SK-N-MC (cell line): ENCODE results near the gene FHL5.
A peak's percentile ranks its signal among the peaks of the same experiment; 100 is the strongest.

Experiments used
- DNase-seq: peaks from one replicate; pipeline ENCODE4 v3.0.0-alpha.2; 2011; ENCODE audit warnings: low read depth, low spot score
- H3K27ac ChIP-seq: fragments of 200-600 bp; sonication (generic); 2 replicates; pipeline ENCODE4 v1.5.1; 2016; ENCODE audit warnings: mixed run types
- H3K36me3 ChIP-seq: fragments of 200-600 bp; sonication (generic); 2 replicates; pipeline ENCODE4 v1.6.1; 2017; ENCODE audit warnings: antibody characterized with exemption, low read length, mixed read lengths; ENCODE audit not compliant: insufficient read depth
- H3K4me3 ChIP-seq: fragments of 200-600 bp; sonication (generic); 2 replicates; pipeline ENCODE4 v1.5.1; 2016
- H3K9ac ChIP-seq: fragments of 200-600 bp; sonication (generic); 2 replicates; pipeline ENCODE4 v1.8.0; 2017; ENCODE audit warnings: mixed run types, mixed read lengths; ENCODE audit not compliant: insufficient read length
- H3K9me3 ChIP-seq: fragments of 200-600 bp; sonication (generic); 2 replicates; pipeline ENCODE4 v1.6.1; 2017; ENCODE audit warnings: low read depth, mild to moderate bottlenecking, antibody characterized with exemption, low read length, moderate library complexity, mixed read lengths
- EZH2 ChIP-seq: fragments of 200-600 bp; sonication (generic); IDR thresholded peaks from one replicate; pipeline ENCODE4 v1.6.1; 2017; ENCODE audit warnings: antibody characterized with exemption
- FOXP2 ChIP-seq: optimal IDR thresholded peaks from 2 replicates; pipeline ENCODE3; 2011; ENCODE audit warnings: mild to moderate bottlenecking, moderate library complexity; ENCODE audit not compliant: insufficient read depth; ENCODE audit errors: extremely low read length, control extremely low read depth
- POLR2AphosphoS5 ChIP-seq: IDR thresholded peaks from 2 replicates; pipeline ENCODE4 v1.6.1; 2012; ENCODE audit warnings: mild to moderate bottlenecking, low read depth, low read length, borderline replicate concordance

Gene FHL5, protein sequence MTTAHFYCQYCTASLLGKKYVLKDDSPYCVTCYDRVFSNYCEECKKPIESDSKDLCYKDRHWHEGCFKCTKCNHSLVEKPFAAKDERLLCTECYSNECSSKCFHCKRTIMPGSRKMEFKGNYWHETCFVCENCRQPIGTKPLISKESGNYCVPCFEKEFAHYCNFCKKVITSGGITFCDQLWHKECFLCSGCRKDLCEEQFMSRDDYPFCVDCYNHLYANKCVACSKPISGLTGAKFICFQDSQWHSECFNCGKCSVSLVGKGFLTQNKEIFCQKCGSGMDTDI

DNA sequence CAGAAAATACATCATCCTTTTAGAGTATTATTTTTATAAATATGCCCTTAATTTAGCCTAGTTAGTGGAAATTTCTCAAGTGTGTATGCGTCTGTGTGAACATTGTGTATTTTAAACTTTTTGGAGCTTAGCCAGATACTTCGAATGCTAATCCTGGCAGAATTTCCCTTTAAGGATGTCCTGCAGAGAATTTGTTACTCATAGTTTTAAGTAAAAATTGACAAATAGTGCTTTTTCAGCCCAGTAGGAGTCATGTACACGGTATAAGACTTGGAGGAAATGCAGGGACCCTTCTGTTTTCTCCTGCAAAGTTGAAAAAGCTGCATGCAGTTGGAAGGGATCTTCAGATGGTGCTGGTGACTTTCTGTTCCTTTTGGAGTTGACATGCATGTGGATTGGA is at the start of gene FHL5:
FHL5 (plus strand) TSS at position 243 of the 400 bp plus-strand sequence. CDS start 40,486 bp downstream, outside the sequence.
- Histone ChIP-seq H3K4me3 (peak within 1 kb of the TSS; percentile 42; the same call in 1 of the 2 replicates), H3K36me3 (no peaks in the 10 kb centered on the region), H3K9ac (no peak within 1 kb of the TSS), H3K9me3 (no peaks in the 10 kb centered on the region), H3K27ac (no peak within 1 kb of the TSS)
- TF ChIP-seq EZH2, result no peak
- no peak for TF ChIP-seq FOXP2
- TF ChIP-seq POLR2AphosphoS5, result no peak
- no peak for DNase-seq

DNA sequence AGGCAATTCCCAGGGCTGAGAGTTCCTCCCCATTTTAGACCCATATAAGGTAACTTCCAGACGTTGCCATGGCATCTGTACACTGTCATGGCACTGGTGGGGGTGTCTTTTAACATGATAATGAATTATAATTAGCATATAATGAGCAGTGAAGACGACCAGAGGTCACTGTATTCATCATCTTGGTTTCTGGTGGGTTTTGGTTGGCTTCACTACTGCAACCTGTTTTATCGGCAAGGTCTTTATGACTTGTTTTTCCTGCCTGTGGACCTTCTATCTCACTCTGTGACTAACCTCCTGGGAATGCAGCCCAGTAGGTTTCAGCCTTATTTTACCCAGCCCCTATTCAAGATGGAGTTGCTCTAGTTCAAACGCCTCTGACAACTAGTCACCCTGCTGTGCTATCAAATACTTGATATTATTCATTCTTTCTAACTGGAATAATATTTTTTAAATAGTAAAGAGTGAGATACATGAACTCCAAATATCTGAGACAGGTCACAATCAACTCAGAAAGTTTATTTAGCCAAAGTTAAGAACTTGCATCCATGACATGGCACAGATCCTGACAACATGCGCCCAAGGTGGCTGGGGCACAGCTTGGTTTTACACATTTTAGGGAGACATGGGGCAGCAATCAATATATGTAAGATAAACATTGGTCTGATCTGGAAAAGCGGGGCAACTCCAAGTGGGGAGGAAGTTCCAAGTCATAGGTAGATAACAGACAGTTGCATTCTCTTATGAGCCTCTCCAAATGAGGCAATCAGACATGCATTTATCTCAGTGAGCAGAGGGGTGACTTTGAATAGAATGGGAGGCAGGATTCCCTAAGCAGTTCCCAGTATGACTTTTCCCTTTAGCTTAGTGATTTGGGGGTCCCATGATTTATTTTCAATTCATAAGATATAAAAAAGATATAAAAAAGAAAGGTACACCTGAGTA is 42.5 kb upstream of the FHL5 start:
- TF ChIP-seq FOXP2, result no peak
- TF ChIP-seq EZH2, result no peak
- no peak for TF ChIP-seq POLR2AphosphoS5
- Histone ChIP-seq H3K36me3 (0 out of 2 replicates have a peak, but pooled peaks cover 19% of the 10 kb centered on the region), H3K4me3 (peak overlapping the region; percentile 98), H3K9ac (peak overlapping the region; percentile 91), H3K27ac (no peak overlapping the region), H3K9me3 (no peaks in the 10 kb centered on the region)
- DNase-seq, result no peak

DNA sequence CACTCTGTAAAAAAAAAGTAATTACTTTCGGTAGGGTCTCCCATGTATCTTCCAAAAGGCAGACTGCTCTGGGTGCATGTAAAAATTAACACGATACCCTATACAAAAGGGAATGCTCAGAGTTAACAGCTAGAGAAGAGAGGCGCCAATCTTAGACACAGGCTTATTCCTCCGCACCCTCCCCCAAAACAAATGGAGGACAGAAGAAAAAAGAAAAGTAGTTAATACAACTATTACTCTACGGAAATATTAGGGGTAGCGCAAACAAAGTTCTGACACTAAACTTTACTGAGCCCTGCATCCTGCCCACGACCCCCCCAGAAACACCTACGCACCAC is 41.7 kb upstream of the FHL5 start:
- DNase-seq, result peak; percentile 16
- TF ChIP-seq EZH2 (no peak), POLR2AphosphoS5 (no peak), FOXP2 (no peak)
- peak overlapping the region; percentile 98 for H3K4me3 ChIP-seq
- peaks cover 27% of the 10 kb centered on the region for H3K36me3 ChIP-seq
- peak overlapping the region; percentile 91 for H3K9ac ChIP-seq
- H3K27ac ChIP-seq, result peak overlapping the region; percentile 89; the same call in 1 of the 2 replicates
- H3K9me3 ChIP-seq, result no peaks in the 10 kb centered on the region

DNA sequence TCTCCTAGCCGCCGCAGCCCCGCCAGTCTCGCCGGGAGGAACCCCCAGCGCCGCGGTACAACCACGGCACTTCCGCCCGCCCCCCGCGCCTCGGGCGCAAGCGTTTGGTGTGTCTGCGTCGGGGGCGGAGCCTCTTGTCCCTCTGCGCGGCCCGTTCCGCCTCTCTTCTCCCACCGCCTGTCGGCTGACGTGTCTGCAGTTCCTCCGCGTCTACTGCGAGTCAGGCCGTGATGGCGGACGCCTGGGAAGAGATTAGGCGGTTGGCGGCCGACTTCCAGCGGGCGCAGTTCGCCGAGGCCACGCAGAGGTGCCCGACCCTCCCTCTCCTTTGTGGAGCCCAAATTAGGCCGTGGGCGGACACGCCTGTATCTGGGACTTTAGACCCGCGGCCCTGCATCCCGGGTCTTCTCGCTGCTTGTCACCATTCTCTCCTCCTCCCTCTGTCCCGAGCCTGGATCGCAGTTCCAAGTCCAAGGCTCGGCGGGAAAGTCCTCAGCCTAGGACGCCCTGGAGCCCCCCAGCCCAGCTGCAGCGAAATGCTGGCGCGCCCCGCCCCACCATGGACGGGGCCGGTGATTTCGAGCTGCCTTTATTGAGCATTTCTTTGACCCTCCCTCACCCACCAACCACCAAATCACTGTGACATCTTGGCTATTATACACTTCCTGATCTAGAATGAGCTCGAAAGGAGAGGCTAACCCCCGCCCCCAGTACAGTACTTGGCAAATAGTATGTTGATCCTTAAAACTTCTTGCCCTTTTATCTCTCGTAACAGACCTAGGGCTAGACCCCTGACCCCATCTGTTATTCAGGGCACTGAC is 41.1 kb upstream of the FHL5 start, which contains the start of gene UFL1:
UFL1 (plus strand) TSS at position 163 of the 821 bp plus-strand sequence; CDS start at position 231, 68 bp downstream.
- H3K4me3 ChIP-seq, result peak within 1 kb of the TSS; percentile 98
- H3K27ac ChIP-seq, result peak within 1 kb of the TSS; percentile 89
- TF ChIP-seq FOXP2, result no peak
- no peak for TF ChIP-seq EZH2
- peak; percentile 99 for TF ChIP-seq POLR2AphosphoS5

DNA sequence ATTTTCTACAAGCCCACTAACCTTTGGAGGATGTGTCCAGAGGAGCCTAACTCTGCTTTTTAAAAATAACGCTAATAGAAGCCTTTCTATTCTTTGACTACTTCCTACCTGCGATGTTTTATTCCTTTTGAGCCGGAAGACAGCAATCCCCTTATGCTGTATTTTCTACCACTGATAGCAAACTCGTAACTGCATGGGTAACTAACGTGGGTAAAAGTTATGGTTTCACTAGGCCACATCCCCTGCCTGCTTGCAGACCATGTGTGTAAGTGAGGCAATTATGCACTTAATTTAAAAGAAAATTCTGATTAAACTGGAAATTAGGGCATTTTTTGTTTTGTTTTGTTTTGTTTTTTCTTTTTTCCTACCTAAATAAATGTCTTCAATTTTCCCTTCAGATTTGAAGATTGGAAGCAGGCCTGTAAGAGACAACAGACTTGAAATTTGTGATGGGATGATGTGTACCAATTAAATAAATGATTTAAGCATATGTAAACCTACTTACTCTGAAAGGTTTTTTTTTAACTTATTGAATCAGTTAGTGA is 40.4 kb upstream of the FHL5 start:
- Histone ChIP-seq H3K9me3 (no peaks in the 10 kb centered on the region), H3K4me3 (peak overlapping the region; percentile 98), H3K27ac (peak overlapping the region; percentile 89), H3K36me3 (peaks cover 38% of the 10 kb centered on the region), H3K9ac (peak overlapping the region; percentile 91)
- DNase-seq, result peak; percentile 20
- TF ChIP-seq EZH2, result no peak

More for the DNA sequence above, 41.1 kb upstream of the FHL5 start, which contains the start of gene UFL1:
- peak within 1 kb of the TSS; percentile 91 for H3K9ac ChIP-seq
- H3K36me3 ChIP-seq, result peaks cover 33% of the 10 kb centered on the region
- peak; percentile 47 for DNase-seq
- H3K9me3 ChIP-seq, result no peaks in the 10 kb centered on the region

DNA sequence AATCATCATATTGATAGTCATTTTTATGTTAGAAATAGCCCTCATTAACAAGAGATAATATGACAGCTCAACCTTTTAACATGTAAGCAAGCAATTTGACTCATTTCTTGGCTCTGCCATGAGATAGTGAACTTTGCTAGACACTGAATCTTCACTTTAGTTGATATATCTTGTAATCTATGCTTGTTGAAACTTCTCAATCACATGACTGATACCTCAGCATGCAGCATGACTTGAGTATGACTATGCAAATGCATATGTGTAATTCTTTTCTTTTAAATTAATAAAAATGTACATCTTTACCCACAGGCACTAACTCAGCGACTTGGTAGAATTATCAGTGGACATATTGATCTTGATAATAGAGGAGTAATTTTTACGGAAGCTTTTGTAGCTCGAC is 34.7 kb upstream of the FHL5 start:
- peaks cover 92% of the 10 kb centered on the region for H3K36me3 ChIP-seq

DNA sequence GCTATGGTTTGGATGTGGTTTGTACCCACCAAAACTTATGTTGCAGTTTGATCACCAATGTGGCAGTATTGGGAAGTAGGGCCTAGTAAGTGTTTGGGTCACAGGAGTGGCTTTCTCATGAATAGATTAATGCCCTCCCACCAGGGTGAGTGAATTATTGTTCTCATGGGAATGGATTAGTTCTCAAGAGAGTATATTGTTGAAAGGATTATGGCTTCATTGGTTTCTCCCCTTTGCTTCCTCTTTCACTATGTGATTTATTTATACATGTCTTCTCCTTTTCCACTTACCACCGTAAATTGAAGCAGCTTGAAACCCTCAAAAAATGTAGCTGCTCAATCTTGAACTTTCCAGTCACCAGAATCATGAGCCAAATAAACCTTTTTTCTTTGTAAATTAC is 30.5 kb upstream of the FHL5 start:
- Histone ChIP-seq H3K36me3 (peaks cover 60% of the 10 kb centered on the region), H3K9me3 (no peaks in the 10 kb centered on the region), H3K27ac (no peak overlapping the region), H3K4me3 (no peak overlapping the region), H3K9ac (no peak overlapping the region)
- DNase-seq, result no peak
- TF ChIP-seq EZH2 (no peak), POLR2AphosphoS5 (no peak), FOXP2 (no peak)

More for the DNA sequence above, 34.7 kb upstream of the FHL5 start:
- no peaks in the 10 kb centered on the region for H3K9me3 ChIP-seq
- TF ChIP-seq EZH2 (no peak), POLR2AphosphoS5 (no peak), FOXP2 (no peak)
- H3K9ac ChIP-seq, result no peak overlapping the region
- no peak overlapping the region for H3K27ac ChIP-seq
- no peak for DNase-seq
- H3K4me3 ChIP-seq, result no peak overlapping the region

DNA sequence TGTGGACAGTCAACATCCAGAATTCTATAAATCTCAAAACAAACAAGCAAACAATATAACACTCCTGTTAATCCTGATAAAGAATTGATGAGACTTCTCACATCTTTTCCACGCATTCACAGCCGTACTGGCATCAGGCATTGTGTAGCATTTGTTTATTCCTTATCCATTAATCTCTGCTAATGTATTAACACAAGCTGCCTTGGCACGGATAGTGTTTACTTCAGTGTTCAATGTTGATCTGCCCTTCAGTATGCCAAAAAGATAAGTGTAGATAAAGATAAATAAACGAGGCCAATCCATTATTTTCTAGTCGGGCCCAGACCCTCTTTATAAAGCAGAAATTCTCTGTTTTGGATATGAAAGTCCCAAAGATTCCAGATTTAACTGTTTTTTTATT is 25.2 kb upstream of the FHL5 start:
- Histone ChIP-seq H3K9me3 (no peaks in the 10 kb centered on the region), H3K36me3 (peaks cover 35% of the 10 kb centered on the region), H3K27ac (no peak overlapping the region), H3K9ac (no peak overlapping the region), H3K4me3 (no peak overlapping the region)
- no peak for DNase-seq
- TF ChIP-seq FOXP2, result no peak
- no peak for TF ChIP-seq POLR2AphosphoS5
- no peak for TF ChIP-seq EZH2
